HepG2 (cell line): ENCODE data around the gene C4BPA. TPM values are rescaled to one million over a fixed set of nuclear protein-coding genes. Genes with fewer than 3 reads are reported as not detected.

Experiments
- BHLHE40 ChIP-seq: IDR thresholded peaks from 2 replicates; pipeline ENCODE4 v1.6.1; 2011; ENCODE audit warnings: low read length, improper control_type of control experiment
- FOXJ3 ChIP-seq: sonication (generic); formaldehyde crosslinking; IDR thresholded peaks from 2 replicates; pipeline ENCODE4 v1.4.0; 2020; ENCODE audit warnings: missing genetic modification reagents, mild to moderate bottlenecking, borderline replicate concordance
- FOXK2 ChIP-seq: fragments of 450-650 bp; IDR thresholded peaks from 2 replicates; pipeline ENCODE4 v1.6.1; 2016
- HMGA1 ChIP-seq: sonication (generic); formaldehyde crosslinking; conservative IDR thresholded peaks from 2 replicates; pipeline ENCODE4 v1.4.0; 2020; ENCODE audit warnings: missing genetic modification reagents
- MAZ ChIP-seq, 2 experiments: sonication (generic) in 1 of 2; formaldehyde crosslinking in 1 of 2; IDR thresholded peaks; 2 replicates each; pipeline versions ENCODE4 v1.5.0 to v1.6.1; 2012 to 2020; ENCODE audit warnings: low read depth in 2 of 2, mild to moderate bottlenecking in 2 of 2, borderline replicate concordance in 1 of 2, improper control_type of control experiment in 1 of 2, low read length in 1 of 2, missing genetic modification reagents in 1 of 2, moderate library complexity in 1 of 2
- NR2C2 ChIP-seq: sonication (generic); formaldehyde crosslinking; IDR thresholded peaks from 2 replicates; pipeline ENCODE4 v1.4.0; 2020; ENCODE audit warnings: missing genetic modification reagents, mild to moderate bottlenecking, moderate library complexity, borderline replicate concordance
- PCBP2 ChIP-seq: fragments of 200-400 bp; formaldehyde crosslinking; optimal IDR thresholded peaks from 2 replicates; pipeline ENCODE3; 2018; ENCODE audit warnings: low read length, low read depth; ENCODE audit not compliant: poor library complexity, severe bottlenecking
- RBFOX2 ChIP-seq: fragments of 200-400 bp; formaldehyde crosslinking; IDR thresholded peaks from 2 replicates; pipeline ENCODE4 v1.6.1; 2017; ENCODE audit warnings: low read depth, mild to moderate bottlenecking, low read length
- RCOR2 ChIP-seq: IDR thresholded peaks from 2 replicates; pipeline ENCODE4 v1.6.1; 2016; ENCODE audit warnings: missing biosample characterization, missing genetic modification reagents
- SALL1 ChIP-seq: sonication (generic); formaldehyde crosslinking; IDR thresholded peaks from 2 replicates; pipeline ENCODE4 v1.8.0; 2022; ENCODE audit warnings: mild to moderate bottlenecking, missing genetic modification reagents
- SMAD1 ChIP-seq: sonication (generic); formaldehyde crosslinking; IDR thresholded peaks from 2 replicates; pipeline ENCODE4 v1.4.0; 2020; ENCODE audit warnings: missing genetic modification reagents, low read depth, mild to moderate bottlenecking, borderline replicate concordance
- SMAD3 ChIP-seq: sonication (generic); formaldehyde crosslinking; IDR thresholded peaks from 2 replicates; pipeline ENCODE4 v1.4.0; 2020; ENCODE audit warnings: missing genetic modification reagents
- SMARCC2 ChIP-seq: fragments of 450-650 bp; IDR thresholded peaks from 2 replicates; pipeline ENCODE4 v1.6.1; 2017; ENCODE audit warnings: antibody characterized with exemption, mild to moderate bottlenecking
- SMYD3 ChIP-seq: sonication (generic); formaldehyde crosslinking; IDR thresholded peaks from 2 replicates; pipeline ENCODE4 v1.8.1; 2023; ENCODE audit warnings: mild to moderate bottlenecking, missing genetic modification reagents
- THAP11 ChIP-seq: IDR thresholded peaks from 2 replicates; pipeline ENCODE4 v1.6.1; 2016; ENCODE audit warnings: missing biosample characterization, missing genetic modification reagents
- U2AF1 ChIP-seq: fragments of 200-400 bp; formaldehyde crosslinking; optimal IDR thresholded peaks from 2 replicates; pipeline ENCODE3; 2017; ENCODE audit warnings: mild to moderate bottlenecking, low read depth, low read length
- XRCC5 ChIP-seq: fragments of 200-400 bp; formaldehyde crosslinking; optimal IDR thresholded peaks from 2 replicates; pipeline ENCODE3; 2017; ENCODE audit warnings: mild to moderate bottlenecking, low read length
- ZFP37 ChIP-seq: sonication (generic); formaldehyde crosslinking; IDR thresholded peaks from 2 replicates; pipeline ENCODE4 v1.4.0; 2020; ENCODE audit warnings: missing genetic modification reagents, borderline replicate concordance
- ZMYM3 ChIP-seq: sonication (generic); formaldehyde crosslinking; IDR thresholded peaks from 2 replicates; pipeline ENCODE4 v1.5.1; 2020; ENCODE audit warnings: mild to moderate bottlenecking, missing genetic modification reagents
- ZNF251 ChIP-seq: sonication (generic); formaldehyde crosslinking; IDR thresholded peaks from 2 replicates; pipeline ENCODE4 v1.9.0; 2021; ENCODE audit warnings: mild to moderate bottlenecking, missing genetic modification reagents
- ZNF432 ChIP-seq: sonication (generic); formaldehyde crosslinking; IDR thresholded peaks from 2 replicates; pipeline ENCODE4 v1.5.0; 2020; ENCODE audit warnings: missing genetic modification reagents, mild to moderate bottlenecking, borderline replicate concordance
- ZNF749 ChIP-seq: sonication (generic); formaldehyde crosslinking; IDR thresholded peaks from 2 replicates; pipeline ENCODE4 v1.8.0; 2022; ENCODE audit warnings: mild to moderate bottlenecking, missing genetic modification reagents, moderate library complexity, borderline replicate concordance
- ZNF761 ChIP-seq: sonication (generic); formaldehyde crosslinking; conservative IDR thresholded peaks from 2 replicates; pipeline ENCODE4 v1.4.0; 2020; ENCODE audit warnings: mild to moderate bottlenecking, missing genetic modification reagents
- ZSCAN30 ChIP-seq: sonication (generic); formaldehyde crosslinking; IDR thresholded peaks from 2 replicates; pipeline ENCODE4 v1.5.0; 2020; ENCODE audit warnings: mild to moderate bottlenecking, missing genetic modification reagents
- ZSCAN9 ChIP-seq: IDR thresholded peaks from 2 replicates; pipeline ENCODE4 v1.6.1; 2016; ENCODE audit warnings: borderline replicate concordance
- polyA plus RNA-seq, 8 experiments: library from polyadenylated mRNA; depleted of rRNA in 3 of 8; stranded (reverse) in 7 of 8; unstranded in 1 of 8; fragments of >200 nt; fragmentation: Illumina TruSeq in 4 of 8; extraction: Trizol in 4 of 8; gene quantifications; 2 replicates each; pipeline versions ENCODE4 v1.2.1 to v1.2.3, GENCODE V29; 2011 to 2016; ENCODE audit warnings: low read depth in 4 of 8, missing spikeins in 1 of 8, mixed read lengths in 1 of 8; ENCODE audit not compliant: insufficient read depth in 1 of 8
- total RNA-seq, 5 experiments: library from RNA; depleted of rRNA; stranded (reverse); fragments of >200 nt; fragmentation: Illumina TruSeq; extraction: Trizol; gene quantifications; 2 replicates each; pipeline ENCODE4 v1.2.3, GENCODE V29; 2016; ENCODE audit warnings: low read depth in 1 of 5
- TF ChIP-seq, protein P1 (sequence below): sonication (generic); formaldehyde crosslinking; IDR thresholded peaks from 2 replicates; pipeline ENCODE4 v1.5.1; 2020; ENCODE audit warnings: missing genetic modification reagents, mild to moderate bottlenecking, borderline replicate concordance
- TF ChIP-seq, protein P2 (sequence below): sonication (generic); formaldehyde crosslinking; IDR thresholded peaks from 2 replicates; pipeline ENCODE4 v1.8.0; 2022; ENCODE audit warnings: missing genetic modification reagents, mild to moderate bottlenecking, inconsistent platforms, borderline replicate concordance
- TF ChIP-seq, protein P3 (sequence below): sonication (generic); formaldehyde crosslinking; IDR thresholded peaks from 2 replicates; pipeline ENCODE4 v1.5.1; 2020; ENCODE audit warnings: missing genetic modification reagents, mild to moderate bottlenecking, borderline replicate concordance

C4BPA gene
- total and polyA plus RNA-seq, 2 of the 13 experiments (the other 11 are each of a cell fraction or from before 2014, with no cell fraction given): 32.1 to 60.1 TPM

DNA sequence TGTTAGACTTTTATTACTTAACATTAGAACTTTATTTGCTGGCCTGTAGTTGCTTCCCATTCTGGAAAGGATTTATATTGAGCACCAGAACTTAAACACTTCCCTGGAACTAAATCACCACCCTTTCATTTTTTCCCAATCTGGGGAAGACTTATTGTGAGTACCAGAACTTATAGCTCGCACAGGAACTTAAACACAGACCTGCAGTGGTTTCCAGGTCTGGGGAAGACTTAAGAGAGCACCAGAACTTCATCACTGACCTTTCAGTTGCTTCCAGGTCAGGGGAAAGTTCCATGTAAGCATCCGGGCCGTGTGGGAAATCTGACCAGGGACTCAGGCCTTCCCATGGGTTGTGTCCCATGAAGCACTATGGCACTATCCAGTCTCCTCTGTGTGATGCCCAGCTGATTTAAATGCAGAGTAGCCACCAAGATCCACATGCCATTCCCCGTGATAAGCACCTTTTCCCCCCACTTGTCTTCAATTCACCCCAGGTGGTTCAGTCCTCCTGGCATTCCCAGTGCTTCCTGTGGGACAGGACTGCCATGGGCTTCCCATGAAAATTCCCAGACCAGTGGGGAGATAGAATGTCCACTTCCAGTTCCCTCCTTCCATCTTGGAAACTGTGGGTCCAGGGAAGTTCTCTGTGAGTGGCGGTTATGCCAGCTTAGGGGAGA lies 48.9 kb downstream of the C4BPA start (continued):
- peak; percentile 100 for TF ChIP-seq NR2C2 (CRISPR knock-in tag)
- TF ChIP-seq U2AF1: no peak
- TF ChIP-seq ZMYM3: peak; percentile 60; the same call in 1 of the 2 replicates
- TF ChIP-seq ZSCAN30 (CRISPR knock-in tag): no peak
- no peak for TF ChIP-seq ZNF251 (CRISPR knock-in tag)
- TF ChIP-seq, protein P1, sequence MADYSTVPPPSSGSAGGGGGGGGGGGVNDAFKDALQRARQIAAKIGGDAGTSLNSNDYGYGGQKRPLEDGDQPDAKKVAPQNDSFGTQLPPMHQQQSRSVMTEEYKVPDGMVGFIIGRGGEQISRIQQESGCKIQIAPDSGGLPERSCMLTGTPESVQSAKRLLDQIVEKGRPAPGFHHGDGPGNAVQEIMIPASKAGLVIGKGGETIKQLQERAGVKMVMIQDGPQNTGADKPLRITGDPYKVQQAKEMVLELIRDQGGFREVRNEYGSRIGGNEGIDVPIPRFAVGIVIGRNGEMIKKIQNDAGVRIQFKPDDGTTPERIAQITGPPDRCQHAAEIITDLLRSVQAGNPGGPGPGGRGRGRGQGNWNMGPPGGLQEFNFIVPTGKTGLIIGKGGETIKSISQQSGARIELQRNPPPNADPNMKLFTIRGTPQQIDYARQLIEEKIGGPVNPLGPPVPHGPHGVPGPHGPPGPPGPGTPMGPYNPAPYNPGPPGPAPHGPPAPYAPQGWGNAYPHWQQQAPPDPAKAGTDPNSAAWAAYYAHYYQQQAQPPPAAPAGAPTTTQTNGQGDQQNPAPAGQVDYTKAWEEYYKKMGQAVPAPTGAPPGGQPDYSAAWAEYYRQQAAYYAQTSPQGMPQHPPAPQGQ (CRISPR knock-in tag): no peak
- peak; percentile 87 for TF ChIP-seq FOXK2
- TF ChIP-seq ZNF761 (CRISPR knock-in tag): no peak
- TF ChIP-seq SMARCC2: no peak
- TF ChIP-seq SMAD3 (CRISPR knock-in tag): peak; percentile 75; the same call in 1 of the 2 replicates
- TF ChIP-seq MAZ (IDR thresholded peaks at IDR 0.05; ENCODE audit: borderline replicate concordance, low read depth, low read length): no peak
- TF ChIP-seq MAZ (CRISPR knock-in tag; IDR thresholded peaks at IDR 0.05; ENCODE audit: low read depth): no peak
- TF ChIP-seq SMAD1 (CRISPR knock-in tag): no peak
- no peak for TF ChIP-seq PCBP2
- peak; percentile 92 for TF ChIP-seq THAP11 (CRISPR knock-in tag)
- TF ChIP-seq FOXJ3 (CRISPR knock-in tag): no peak
- TF ChIP-seq RBFOX2: no peak; the same call in 1 of the 2 replicates
- TF ChIP-seq XRCC5: peak; percentile 81
- peak; percentile 62 for TF ChIP-seq SALL1 (CRISPR knock-in tag)
- no peak for TF ChIP-seq ZNF432 (CRISPR knock-in tag)
- TF ChIP-seq, protein P2, sequence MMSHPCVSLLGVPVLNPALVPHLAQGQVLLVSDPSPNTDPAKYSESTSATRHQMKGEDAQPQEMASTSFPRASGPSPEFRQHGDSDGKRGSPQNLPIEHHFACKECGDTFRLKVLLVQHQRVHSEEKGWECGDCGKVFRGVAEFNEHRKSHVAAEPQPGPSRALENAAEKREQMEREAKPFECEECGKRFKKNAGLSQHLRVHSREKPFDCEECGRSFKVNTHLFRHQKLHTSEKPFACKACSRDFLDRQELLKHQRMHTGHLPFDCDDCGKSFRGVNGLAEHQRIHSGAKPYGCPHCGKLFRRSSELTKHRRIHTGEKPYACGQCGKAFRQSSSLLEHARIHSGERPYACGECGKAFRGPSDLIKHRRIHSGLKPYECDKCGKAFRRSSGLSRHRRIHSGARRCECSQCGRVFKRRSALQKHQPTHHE (CRISPR knock-in tag): no peak
- TF ChIP-seq ZSCAN9 (CRISPR knock-in tag): no peak; the same call in 1 of the 2 replicates
- TF ChIP-seq ZFP37 (CRISPR knock-in tag): no peak
- no peak for TF ChIP-seq SMYD3 (CRISPR knock-in tag)
- no peak for TF ChIP-seq RCOR2 (CRISPR knock-in tag)
- no peak for TF ChIP-seq ZNF749 (CRISPR knock-in tag)
- peak; percentile 84 for TF ChIP-seq BHLHE40
- no peak for TF ChIP-seq HMGA1 (CRISPR knock-in tag)
- TF ChIP-seq, protein P3, sequence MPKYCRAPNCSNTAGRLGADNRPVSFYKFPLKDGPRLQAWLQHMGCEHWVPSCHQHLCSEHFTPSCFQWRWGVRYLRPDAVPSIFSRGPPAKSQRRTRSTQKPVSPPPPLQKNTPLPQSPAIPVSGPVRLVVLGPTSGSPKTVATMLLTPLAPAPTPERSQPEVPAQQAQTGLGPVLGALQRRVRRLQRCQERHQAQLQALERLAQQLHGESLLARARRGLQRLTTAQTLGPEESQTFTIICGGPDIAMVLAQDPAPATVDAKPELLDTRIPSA (CRISPR knock-in tag): no peak
